HepG2 (cell line): ENCODE results near the gene PIGL. TPM values are rescaled to one million over a fixed set of nuclear protein-coding genes. Genes with fewer than 3 reads are reported as not detected.

Experiments used
- ATRX ChIP-seq: sonication (generic); formaldehyde crosslinking; IDR thresholded peaks from 2 replicates; pipeline ENCODE4 v1.4.0; 2020; ENCODE audit warnings: missing genetic modification reagents, borderline replicate concordance
- BCLAF1 ChIP-seq: fragments of 450-650 bp; IDR thresholded peaks from 2 replicates; pipeline ENCODE4 v1.6.1; 2017; ENCODE audit warnings: mild to moderate bottlenecking
- BHLHE40 ChIP-seq: IDR thresholded peaks from 2 replicates; pipeline ENCODE4 v1.6.1; 2011; ENCODE audit warnings: low read length, improper control_type of control experiment
- CBX2 ChIP-seq, 2 experiments: fragments of 200-600 bp in 1 of 2; sonication (generic); formaldehyde crosslinking in 1 of 2; IDR thresholded peaks; 2 replicates each; pipeline versions ENCODE4 v1.7.0 to v1.8.1; 2018 to 2022; ENCODE audit warnings: low read depth in 2 of 2, low read length in 1 of 2, mild to moderate bottlenecking in 1 of 2, missing genetic modification reagents in 1 of 2
- CEBPB ChIP-seq: IDR thresholded peaks from 2 replicates; pipeline ENCODE4 v1.6.1; 2011; ENCODE audit warnings: low read depth, low read length, improper control_type of control experiment, borderline replicate concordance
- IRF9 ChIP-seq: sonication (generic); formaldehyde crosslinking; IDR thresholded peaks from 2 replicates; pipeline ENCODE4 v1.8.0; 2022; ENCODE audit warnings: missing genetic modification reagents, mild to moderate bottlenecking, borderline replicate concordance
- MAFG ChIP-seq: sonication (generic); formaldehyde crosslinking; IDR thresholded peaks from 2 replicates; pipeline ENCODE4 v1.5.1; 2020; ENCODE audit warnings: mild to moderate bottlenecking, missing genetic modification reagents
- MTF1 ChIP-seq: sonication (generic); formaldehyde crosslinking; IDR thresholded peaks from 2 replicates; pipeline ENCODE4 v1.5.0; 2020; ENCODE audit warnings: missing genetic modification reagents
- PRDM10 ChIP-seq: sonication (generic); formaldehyde crosslinking; IDR thresholded peaks from 2 replicates; pipeline ENCODE4 v1.4.0; 2020; ENCODE audit warnings: low read depth, missing genetic modification reagents
- ZBTB14 ChIP-seq: sonication (generic); formaldehyde crosslinking; IDR thresholded peaks from 2 replicates; pipeline ENCODE4 v1.4.0; 2020; ENCODE audit warnings: missing genetic modification reagents
- ZFY ChIP-seq: sonication (generic); formaldehyde crosslinking; IDR thresholded peaks from 2 replicates; pipeline ENCODE4 v1.4.0; 2020; ENCODE audit warnings: missing genetic modification reagents
- ZNF10 ChIP-seq: sonication (generic); formaldehyde crosslinking; IDR thresholded peaks from 2 replicates; pipeline ENCODE4 v1.4.0; 2020; ENCODE audit warnings: mild to moderate bottlenecking, low read depth, missing genetic modification reagents, borderline replicate concordance
- ZNF207 ChIP-seq: fragments of 450-650 bp; IDR thresholded peaks from 2 replicates; pipeline ENCODE4 v1.6.1; 2016; ENCODE audit warnings: antibody characterized with exemption, borderline replicate concordance
- ZNF382 ChIP-seq: sonication (generic); formaldehyde crosslinking; IDR thresholded peaks from 2 replicates; pipeline ENCODE4 v1.5.0; 2020; ENCODE audit warnings: missing genetic modification reagents, mild to moderate bottlenecking, borderline replicate concordance
- ZNF574 ChIP-seq: sonication (generic); formaldehyde crosslinking; IDR thresholded peaks from 2 replicates; pipeline ENCODE4 v1.4.0; 2020; ENCODE audit warnings: missing genetic modification reagents
- polyA plus RNA-seq, 8 experiments: library from polyadenylated mRNA; depleted of rRNA in 3 of 8; stranded (reverse) in 7 of 8; unstranded in 1 of 8; fragments of >200 nt; fragmentation: Illumina TruSeq in 4 of 8; extraction: Trizol in 4 of 8; gene quantifications; 2 replicates each; pipeline versions ENCODE4 v1.2.1 to v1.2.3, GENCODE V29; 2011 to 2016; ENCODE audit warnings: low read depth in 4 of 8, missing spikeins in 1 of 8, mixed read lengths in 1 of 8; ENCODE audit not compliant: insufficient read depth in 1 of 8
- total RNA-seq, 5 experiments: library from RNA; depleted of rRNA; stranded (reverse); fragments of >200 nt; fragmentation: Illumina TruSeq; extraction: Trizol; gene quantifications; 2 replicates each; pipeline ENCODE4 v1.2.3, GENCODE V29; 2016; ENCODE audit warnings: low read depth in 1 of 5

Gene PIGL
- total and polyA plus RNA-seq, 2 of the 13 experiments (the other 11 are each of a cell fraction or from before 2014, with no cell fraction given) = 28.5 to 63.8 TPM

GRCh38 chr17:16286009-16286946 is 69.3 kb downstream of the PIGL start (continued):
- TF ChIP-seq ZNF382 (CRISPR knock-in tag) (no peak), CEBPB (peak; percentile 87), ZBTB14 (CRISPR knock-in tag) (no peak), MAFG (no peak), ZNF10 (no peak), ZNF207 (no peak), ZNF574 (CRISPR knock-in tag) (peak; percentile 81), ZFY (CRISPR knock-in tag) (no peak; the same call in 1 of the 2 replicates), ATRX (no peak), IRF9 (CRISPR knock-in tag) (no peak; the same call in 1 of the 2 replicates), PRDM10 (CRISPR knock-in tag) (peak; percentile 37; the same call in 1 of the 2 replicates), BCLAF1 (no peak), MTF1 (CRISPR knock-in tag) (peak; percentile 100), CBX2 (IDR thresholded peaks at IDR 0.05; ENCODE audit: low read depth, low read length) (no peak), CBX2 (CRISPR knock-in tag; IDR thresholded peaks at IDR 0.05; ENCODE audit: low read depth) (no peak), BHLHE40 (no peak)
